ENCODE data around the gene PNLIPRP2. TPM values are rescaled to one million over a fixed set of nuclear protein-coding genes. Genes with fewer than 3 reads are reported as not detected.

The PNLIPRP2 gene
- polyA plus RNA-seq, 1 donor (not counting 4 experiments of a cell fraction or from before 2014, with no cell fraction given), result not detected

DNA sequence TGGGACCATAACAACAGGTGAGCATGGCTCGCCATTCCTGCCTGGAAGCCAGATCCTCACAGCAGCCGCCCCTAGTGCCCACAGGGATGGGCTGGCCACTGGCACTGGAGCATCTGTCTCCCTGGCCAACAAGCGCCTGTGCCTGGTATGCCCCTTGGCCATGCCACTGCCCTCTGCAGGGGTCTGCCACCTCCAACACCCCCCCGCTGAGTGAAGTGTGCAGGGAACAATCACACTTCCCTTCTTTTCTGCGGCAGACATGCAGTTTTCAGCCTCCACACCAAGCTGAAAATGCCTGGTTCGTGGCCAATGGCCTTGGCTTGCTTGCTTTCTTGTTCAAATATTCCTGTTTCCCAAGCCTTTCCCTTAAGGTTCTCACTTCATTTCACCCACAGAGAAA, 70.9 kb downstream of the PNLIPRP2 start:
- Histone ChIP-seq H3K27ac (ENCODE audit: control insufficient read depth, insufficient read depth, low read length) (no peak overlapping the region), H3K27me3 (ENCODE audit: control insufficient read depth, extremely low read depth, insufficient read depth, low read length) (no peaks in the 10 kb centered on the region), H3K79me2 (ENCODE audit: control insufficient read depth, insufficient read depth, low read length) (no peaks in the 10 kb centered on the region), H3K4me2 (ENCODE audit: control insufficient read depth, extremely low read depth, insufficient read depth, low read depth, low read length) (no peak overlapping the region), H3K36me3 (ENCODE audit: control insufficient read depth in 2 of 2, extremely low read depth in 1 of 2, insufficient read depth in 2 of 2, low read length in 2 of 2) (peaks cover 0 to 2% of the 10 kb centered on the region in 2 experiments), H3K9ac (ENCODE audit: control insufficient read depth, extremely low read depth, insufficient read depth, low read length) (no peak overlapping the region), H3K9me1 (ENCODE audit: control insufficient read depth, extremely low read depth, insufficient read depth, low read length) (no peaks in the 10 kb centered on the region), H4K20me1 (ENCODE audit: control insufficient read depth, extremely low read depth, insufficient read depth, low read length) (no peaks in the 10 kb centered on the region), H3K9me3 (ENCODE audit: control insufficient read depth, low read depth, low read length) (no peaks in the 10 kb centered on the region), H2AFZ (ENCODE audit: control insufficient read depth, low read length) (no peak overlapping the region), H3K4me3 (ENCODE audit: control insufficient read depth in 2 of 3, extremely low read depth in 1 of 3, insufficient read depth in 2 of 3, low read depth in 1 of 3, low read length in 3 of 3) (no peak overlapping the region), H3K4me1 (ENCODE audit: control insufficient read depth, extremely low read depth, insufficient read depth, low read length) (no peaks in the 10 kb centered on the region)
- TF ChIP-seq EZH2 (IDR thresholded peaks at IDR 0.05; ENCODE audit: low read length), result no peak
- TF ChIP-seq, protein P1, sequence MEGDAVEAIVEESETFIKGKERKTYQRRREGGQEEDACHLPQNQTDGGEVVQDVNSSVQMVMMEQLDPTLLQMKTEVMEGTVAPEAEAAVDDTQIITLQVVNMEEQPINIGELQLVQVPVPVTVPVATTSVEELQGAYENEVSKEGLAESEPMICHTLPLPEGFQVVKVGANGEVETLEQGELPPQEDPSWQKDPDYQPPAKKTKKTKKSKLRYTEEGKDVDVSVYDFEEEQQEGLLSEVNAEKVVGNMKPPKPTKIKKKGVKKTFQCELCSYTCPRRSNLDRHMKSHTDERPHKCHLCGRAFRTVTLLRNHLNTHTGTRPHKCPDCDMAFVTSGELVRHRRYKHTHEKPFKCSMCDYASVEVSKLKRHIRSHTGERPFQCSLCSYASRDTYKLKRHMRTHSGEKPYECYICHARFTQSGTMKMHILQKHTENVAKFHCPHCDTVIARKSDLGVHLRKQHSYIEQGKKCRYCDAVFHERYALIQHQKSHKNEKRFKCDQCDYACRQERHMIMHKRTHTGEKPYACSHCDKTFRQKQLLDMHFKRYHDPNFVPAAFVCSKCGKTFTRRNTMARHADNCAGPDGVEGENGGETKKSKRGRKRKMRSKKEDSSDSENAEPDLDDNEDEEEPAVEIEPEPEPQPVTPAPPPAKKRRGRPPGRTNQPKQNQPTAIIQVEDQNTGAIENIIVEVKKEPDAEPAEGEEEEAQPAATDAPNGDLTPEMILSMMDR (optimal IDR thresholded peaks at IDR 0.05 in 1 of 3, IDR thresholded peaks at IDR 0.05 in 1 of 3, conservative IDR thresholded peaks at IDR 0.05 in 1 of 3; ENCODE audit: extremely low read depth in 1 of 3, insufficient read depth in 2 of 3, low read length in 3 of 3), result no peak
- DNase-seq (ENCODE audit: low read depth, low spot score) (no peak), FAIRE-seq (no peak)
- dilution Hi-C loops (cut with MboI; ENCODE audit: extremely low pct_ligation_motif_present, low sequenced_read_pairs), result no loop called here

DNA sequence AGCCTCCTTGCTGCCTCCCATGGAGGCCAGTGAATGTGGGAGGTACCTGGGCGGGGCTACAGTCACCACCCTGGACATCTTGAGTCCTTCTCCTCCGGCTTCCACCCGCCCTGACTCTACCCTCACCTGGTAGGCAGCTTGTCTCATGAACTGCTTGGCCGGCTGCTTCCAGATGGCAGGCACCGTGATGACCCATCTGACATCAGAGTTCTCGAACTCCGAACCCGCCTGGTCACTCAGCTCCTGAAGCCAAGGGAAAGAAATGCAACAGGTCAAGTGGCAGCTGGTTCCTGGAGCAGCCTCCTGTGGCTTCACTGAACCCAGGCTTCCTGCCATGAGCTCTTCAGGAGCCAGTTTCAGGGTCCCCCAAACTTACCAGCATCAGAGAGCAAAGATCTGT, 71.5 kb downstream of the PNLIPRP2 start:
- no peaks in the 10 kb centered on the region for H3K9me1 ChIP-seq (ENCODE audit: control insufficient read depth, extremely low read depth, insufficient read depth, low read length)
- no peaks in the 10 kb centered on the region for H3K27me3 ChIP-seq (ENCODE audit: control insufficient read depth, extremely low read depth, insufficient read depth, low read length)
- H3K79me2 ChIP-seq (ENCODE audit: control insufficient read depth, insufficient read depth, low read length), result no peaks in the 10 kb centered on the region
- H3K9me3 ChIP-seq (ENCODE audit: control insufficient read depth, low read depth, low read length), result no peaks in the 10 kb centered on the region
- dilution Hi-C loops (cut with MboI; ENCODE audit: extremely low pct_ligation_motif_present, low sequenced_read_pairs), result no loop called here
- no peak overlapping the region for H3K9ac ChIP-seq (ENCODE audit: control insufficient read depth, extremely low read depth, insufficient read depth, low read length)
- no peak overlapping the region for H3K4me2 ChIP-seq (ENCODE audit: control insufficient read depth, extremely low read depth, insufficient read depth, low read depth, low read length)
- H3K4me1 ChIP-seq (ENCODE audit: control insufficient read depth, extremely low read depth, insufficient read depth, low read length), result no peaks in the 10 kb centered on the region
- FAIRE-seq (no peak), DNase-seq (ENCODE audit: low read depth, low spot score) (no peak)
- no peak for TF ChIP-seq EZH2 (IDR thresholded peaks at IDR 0.05; ENCODE audit: low read length)
- H2AFZ ChIP-seq (ENCODE audit: control insufficient read depth, low read length), result no peak overlapping the region
- peaks cover 0 to 2% of the 10 kb centered on the region in 2 experiments for H3K36me3 ChIP-seq (ENCODE audit: control insufficient read depth in 2 of 2, extremely low read depth in 1 of 2, insufficient read depth in 2 of 2, low read length in 2 of 2)
- no peak overlapping the region for H3K4me3 ChIP-seq (ENCODE audit: control insufficient read depth in 2 of 3, extremely low read depth in 1 of 3, insufficient read depth in 2 of 3, low read depth in 1 of 3, low read length in 3 of 3)
- H4K20me1 ChIP-seq (ENCODE audit: control insufficient read depth, extremely low read depth, insufficient read depth, low read length), result no peaks in the 10 kb centered on the region
- no peak overlapping the region for H3K27ac ChIP-seq (ENCODE audit: control insufficient read depth, insufficient read depth, low read length)

DNA sequence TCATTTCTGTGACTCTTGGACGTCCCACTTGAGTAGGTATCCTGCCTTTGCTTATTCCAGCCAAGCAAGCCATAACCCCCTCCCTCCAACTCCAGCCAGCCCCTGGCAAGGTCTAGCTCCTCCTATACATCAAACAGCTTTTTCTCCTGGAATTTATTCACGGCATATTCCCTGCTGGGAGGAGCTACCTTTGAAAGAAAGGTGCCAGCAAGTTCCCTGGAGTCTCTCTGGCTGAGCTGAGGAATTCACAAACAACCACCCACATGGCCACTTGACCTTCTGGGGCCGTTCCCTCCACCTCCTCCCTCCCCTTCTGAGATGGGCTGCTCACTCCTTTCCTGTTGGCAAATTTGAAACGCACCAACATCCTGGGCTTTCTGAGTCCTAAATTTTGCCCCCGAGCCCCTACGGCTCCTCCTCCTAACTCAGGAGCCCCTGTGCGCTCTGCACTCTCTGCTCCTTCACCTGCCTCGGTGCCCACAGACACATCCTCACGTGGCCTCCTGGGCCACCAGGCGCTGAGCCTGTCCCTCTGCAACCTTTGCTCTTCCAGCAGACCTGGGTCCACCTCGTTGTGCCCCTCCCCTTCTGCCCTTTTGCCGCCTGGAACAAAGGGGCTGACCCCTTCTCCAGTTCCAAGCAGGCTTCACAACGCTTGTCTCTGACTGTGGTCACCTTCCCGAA, 73.6 kb downstream of the PNLIPRP2 start:
- H3K27ac ChIP-seq (ENCODE audit: control insufficient read depth, insufficient read depth, low read length), result no peak overlapping the region
- no peaks in the 10 kb centered on the region for H3K27me3 ChIP-seq (ENCODE audit: control insufficient read depth, extremely low read depth, insufficient read depth, low read length)
- DNase-seq (ENCODE audit: low read depth, low spot score) (no peak), FAIRE-seq (no peak)
- H3K79me2 ChIP-seq (ENCODE audit: control insufficient read depth, insufficient read depth, low read length), result no peaks in the 10 kb centered on the region
- H2AFZ ChIP-seq (ENCODE audit: control insufficient read depth, low read length), result no peak overlapping the region
- H3K9me1 ChIP-seq (ENCODE audit: control insufficient read depth, extremely low read depth, insufficient read depth, low read length), result no peaks in the 10 kb centered on the region
- H4K20me1 ChIP-seq (ENCODE audit: control insufficient read depth, extremely low read depth, insufficient read depth, low read length), result no peaks in the 10 kb centered on the region
- H3K4me3 ChIP-seq (ENCODE audit: control insufficient read depth in 2 of 3, extremely low read depth in 1 of 3, insufficient read depth in 2 of 3, low read depth in 1 of 3, low read length in 3 of 3), result no peak overlapping the region
- no peak overlapping the region for H3K4me2 ChIP-seq (ENCODE audit: control insufficient read depth, extremely low read depth, insufficient read depth, low read depth, low read length)
- dilution Hi-C loops (cut with MboI; ENCODE audit: extremely low pct_ligation_motif_present, low sequenced_read_pairs), result no loop called here
- no peaks in the 10 kb centered on the region for H3K4me1 ChIP-seq (ENCODE audit: control insufficient read depth, extremely low read depth, insufficient read depth, low read length)
- H3K36me3 ChIP-seq (ENCODE audit: control insufficient read depth in 2 of 2, extremely low read depth in 1 of 2, insufficient read depth in 2 of 2, low read length in 2 of 2), result peaks cover 0 to 3% of the 10 kb centered on the region in 2 experiments
- no peak for TF ChIP-seq EZH2 (IDR thresholded peaks at IDR 0.05; ENCODE audit: low read length)
- TF ChIP-seq, protein P1 (optimal IDR thresholded peaks at IDR 0.05 in 1 of 3, IDR thresholded peaks at IDR 0.05 in 1 of 3, conservative IDR thresholded peaks at IDR 0.05 in 1 of 3; ENCODE audit: extremely low read depth in 1 of 3, insufficient read depth in 2 of 3, low read length in 3 of 3), result no peak
- H3K9me3 ChIP-seq (ENCODE audit: control insufficient read depth, low read depth, low read length), result no peaks in the 10 kb centered on the region
- no peak overlapping the region for H3K9ac ChIP-seq (ENCODE audit: control insufficient read depth, extremely low read depth, insufficient read depth, low read length)
